Measurements from ENCODE around the gene DENND1B.

DNA sequence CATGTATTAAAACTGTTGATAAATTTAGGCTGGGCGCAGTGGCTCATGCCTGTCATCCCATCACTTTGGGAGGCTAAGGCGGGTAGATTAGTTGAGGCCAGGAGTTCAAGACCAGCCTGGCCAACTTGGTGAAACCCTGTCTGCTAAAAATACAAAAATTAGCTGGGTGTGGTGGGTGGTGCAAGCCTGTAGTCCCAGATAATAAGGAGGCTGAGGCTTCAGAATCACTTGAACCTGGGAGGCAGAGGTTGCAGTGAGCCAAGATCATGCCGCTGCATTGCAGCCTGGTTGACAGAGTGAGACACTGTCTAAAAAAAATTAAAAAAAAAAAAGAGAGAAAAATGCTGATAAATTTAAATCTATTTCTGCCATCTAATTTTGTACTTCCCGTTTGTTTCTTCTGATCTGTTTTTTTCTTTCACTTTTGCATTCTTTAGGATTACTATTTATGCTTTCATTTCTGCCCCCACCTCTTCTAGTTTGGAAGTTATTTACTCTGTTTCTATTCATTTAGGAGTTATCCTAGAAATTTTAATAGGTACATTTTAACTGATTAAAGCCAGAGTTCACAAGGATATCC lies 3.2 kb upstream of the DENND1B start:
- TF ChIP-seq, protein P1, sequence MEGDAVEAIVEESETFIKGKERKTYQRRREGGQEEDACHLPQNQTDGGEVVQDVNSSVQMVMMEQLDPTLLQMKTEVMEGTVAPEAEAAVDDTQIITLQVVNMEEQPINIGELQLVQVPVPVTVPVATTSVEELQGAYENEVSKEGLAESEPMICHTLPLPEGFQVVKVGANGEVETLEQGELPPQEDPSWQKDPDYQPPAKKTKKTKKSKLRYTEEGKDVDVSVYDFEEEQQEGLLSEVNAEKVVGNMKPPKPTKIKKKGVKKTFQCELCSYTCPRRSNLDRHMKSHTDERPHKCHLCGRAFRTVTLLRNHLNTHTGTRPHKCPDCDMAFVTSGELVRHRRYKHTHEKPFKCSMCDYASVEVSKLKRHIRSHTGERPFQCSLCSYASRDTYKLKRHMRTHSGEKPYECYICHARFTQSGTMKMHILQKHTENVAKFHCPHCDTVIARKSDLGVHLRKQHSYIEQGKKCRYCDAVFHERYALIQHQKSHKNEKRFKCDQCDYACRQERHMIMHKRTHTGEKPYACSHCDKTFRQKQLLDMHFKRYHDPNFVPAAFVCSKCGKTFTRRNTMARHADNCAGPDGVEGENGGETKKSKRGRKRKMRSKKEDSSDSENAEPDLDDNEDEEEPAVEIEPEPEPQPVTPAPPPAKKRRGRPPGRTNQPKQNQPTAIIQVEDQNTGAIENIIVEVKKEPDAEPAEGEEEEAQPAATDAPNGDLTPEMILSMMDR (conservative IDR thresholded peaks at IDR 0.05; ENCODE audit: low read length) = no peak
- TF ChIP-seq EZH2phosphoT487 (IDR thresholded peaks at IDR 0.05; ENCODE audit: borderline replicate concordance) = no peak
